ENCODE measurements around the gene ASPA. TPM values are rescaled to one million over a fixed set of nuclear protein-coding genes. Genes with fewer than 3 reads are reported as not detected.
A peak's percentile ranks its signal among the peaks of the same experiment; 100 is the strongest.

The ASPA gene
- total and polyA plus RNA-seq, 2 donors (not counting 1 experiment from before 2014, with no cell fraction given), result 1.3 to 5.4 TPM

- no peak overlapping the region for H3K9ac ChIP-seq (ENCODE audit: insufficient read depth, low read length)
- DNase-seq (ENCODE audit: low read depth in 2 of 2), result no peak
- H3K4me2 ChIP-seq (ENCODE audit: extremely low read depth, insufficient read depth, low read length), result no peak overlapping the region
- H3K27me3 ChIP-seq (ENCODE audit: control insufficient read depth, insufficient read depth, low read length), result no peaks in the 10 kb centered on the region
- peaks cover 2% of the 10 kb centered on the region for H3K4me1 ChIP-seq (ENCODE audit: control insufficient read depth, extremely low read depth, insufficient read depth, low read length)
- no peaks in the 10 kb centered on the region for H3K36me3 ChIP-seq (ENCODE audit: control insufficient read depth, insufficient read depth, low read length)
- TF ChIP-seq CTCF (conservative IDR thresholded peaks at IDR 0.05 in 1 of 2, IDR thresholded peaks at IDR 0.05 in 1 of 2; ENCODE audit: low read depth in 1 of 2, low read length in 2 of 2) (no peak), EZH2 (IDR thresholded peaks at IDR 0.05; ENCODE audit: low read length, missing control alignments) (no peak)
- no peak overlapping the region for H2AFZ ChIP-seq (ENCODE audit: low read length)
- no peaks in the 10 kb centered on the region for H3K79me2 ChIP-seq (ENCODE audit: control insufficient read depth, insufficient read depth, low read length)
- H3K4me3 ChIP-seq (replicated peaks in 1 of 4; ENCODE audit: control extremely low read depth in 1 of 4, insufficient read depth in 1 of 4, low read depth in 3 of 4, low read length in 4 of 4), result no peak overlapping the region
- H4K20me1 ChIP-seq (ENCODE audit: control insufficient read depth, extremely low read depth, insufficient read depth, low read length), result no peaks in the 10 kb centered on the region
- H3K27ac ChIP-seq (ENCODE audit: insufficient read depth, low read length), result no peak overlapping the region
- no peaks in the 10 kb centered on the region for H3K9me3 ChIP-seq (ENCODE audit: control insufficient read depth, insufficient read depth, low read depth, low read length)
Observed at GRCh38 chr17:3510090-3510489, 34.3 kb downstream of the ASPA start.

- DNase-seq (ENCODE audit: low read depth in 2 of 2), result peak in 1 of 2 donors; percentile 32
- Histone ChIP-seq H3K9ac (ENCODE audit: insufficient read depth, low read length) (no peak overlapping the region), H4K20me1 (ENCODE audit: control insufficient read depth, extremely low read depth, insufficient read depth, low read length) (no peaks in the 10 kb centered on the region), H3K27me3 (ENCODE audit: control insufficient read depth, insufficient read depth, low read length) (no peaks in the 10 kb centered on the region), H3K4me2 (ENCODE audit: extremely low read depth, insufficient read depth, low read length) (peak overlapping the region; percentile 59), H3K36me3 (ENCODE audit: control insufficient read depth, insufficient read depth, low read length) (no peaks in the 10 kb centered on the region), H3K27ac (ENCODE audit: insufficient read depth, low read length) (no peak overlapping the region), H3K4me3 (replicated peaks in 1 of 4; ENCODE audit: control extremely low read depth in 1 of 4, insufficient read depth in 1 of 4, low read depth in 3 of 4, low read length in 4 of 4) (no peak overlapping the region), H2AFZ (ENCODE audit: low read length) (no peak overlapping the region), H3K9me3 (ENCODE audit: control insufficient read depth, insufficient read depth, low read depth, low read length) (no peaks in the 10 kb centered on the region), H3K79me2 (ENCODE audit: control insufficient read depth, insufficient read depth, low read length) (no peaks in the 10 kb centered on the region), H3K4me1 (ENCODE audit: control insufficient read depth, extremely low read depth, insufficient read depth, low read length) (peaks cover 2% of the 10 kb centered on the region)
- TF ChIP-seq EZH2 (IDR thresholded peaks at IDR 0.05; ENCODE audit: low read length, missing control alignments) (no peak), CTCF (conservative IDR thresholded peaks at IDR 0.05 in 1 of 2, IDR thresholded peaks at IDR 0.05 in 1 of 2; ENCODE audit: low read depth in 1 of 2, low read length in 2 of 2) (no peak)
Observed at GRCh38 chr17:3511852-3512504, 36.2 kb downstream of the ASPA start.

- Histone ChIP-seq H3K36me3 (ENCODE audit: control insufficient read depth, insufficient read depth, low read length) (no peaks in the 10 kb centered on the region), H3K4me2 (ENCODE audit: extremely low read depth, insufficient read depth, low read length) (peak overlapping the region; percentile 59), H3K79me2 (ENCODE audit: control insufficient read depth, insufficient read depth, low read length) (no peaks in the 10 kb centered on the region), H3K9ac (ENCODE audit: insufficient read depth, low read length) (no peak overlapping the region), H3K27me3 (ENCODE audit: control insufficient read depth, insufficient read depth, low read length) (no peaks in the 10 kb centered on the region), H3K9me3 (ENCODE audit: control insufficient read depth, insufficient read depth, low read depth, low read length) (no peaks in the 10 kb centered on the region), H2AFZ (ENCODE audit: low read length) (peak overlapping the region; percentile 19), H3K27ac (ENCODE audit: insufficient read depth, low read length) (no peak overlapping the region), H3K4me3 (replicated peaks in 1 of 4; ENCODE audit: control extremely low read depth in 1 of 4, insufficient read depth in 1 of 4, low read depth in 3 of 4, low read length in 4 of 4) (peak overlapping the region in 2 of 4 experiments; percentile 7 to 12), H4K20me1 (ENCODE audit: control insufficient read depth, extremely low read depth, insufficient read depth, low read length) (no peaks in the 10 kb centered on the region), H3K4me1 (ENCODE audit: control insufficient read depth, extremely low read depth, insufficient read depth, low read length) (peaks cover 2% of the 10 kb centered on the region)
- peak; percentile 45 to 90 for DNase-seq (ENCODE audit: low read depth in 2 of 2)
- TF ChIP-seq EZH2 (IDR thresholded peaks at IDR 0.05; ENCODE audit: low read length, missing control alignments), result no peak
- TF ChIP-seq CTCF (conservative IDR thresholded peaks at IDR 0.05 in 1 of 2, IDR thresholded peaks at IDR 0.05 in 1 of 2; ENCODE audit: low read depth in 1 of 2, low read length in 2 of 2), result no peak
Observed at GRCh38 chr17:3512505-3513171, 36.8 kb downstream of the ASPA start.
